HG03571 (cell line): ENCODE results near the gene FNDC3B.
"Not testable (repeated sequence)": the region's sequence is repeated elsewhere in the genome, so short reads cannot be mapped to it uniquely, and the experiment has no call there.

Experiments used
- ATAC-seq: cut with Tn5 transposase; IDR thresholded peaks from one replicate; pipeline ENCODE4 v1.9.1; 2021; ENCODE audit not compliant: unreplicated experiment

Gene FNDC3B

GRCh38 chr3:172031996-172032395 lies 7.4 kb upstream of the FNDC3B start:
- no peak for ATAC-seq

DNA sequence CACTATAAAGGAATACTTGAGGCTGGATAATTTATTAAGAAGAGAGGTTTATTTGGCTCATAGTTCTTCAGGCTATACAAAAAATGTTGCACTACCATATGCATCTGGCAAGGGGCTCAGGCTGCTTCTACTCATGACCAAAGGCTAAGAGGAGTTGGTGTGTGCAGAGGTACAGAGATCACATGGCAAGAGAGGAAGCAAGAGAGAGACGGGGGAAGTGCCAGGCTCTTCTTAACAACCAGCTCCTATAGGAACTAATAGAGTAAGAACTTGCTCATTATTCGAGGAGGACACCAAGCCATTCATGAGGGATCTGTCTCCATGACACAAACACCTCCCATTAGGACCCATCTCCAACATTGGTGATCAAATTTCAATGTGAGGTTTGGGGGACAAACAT lies 6.0 kb upstream of the FNDC3B start:
- ATAC-seq = no peak

- ATAC-seq = no peak
These were observed 4.3 kb upstream of the FNDC3B start for GRCh38 chr3:172034786-172035685.

DNA sequence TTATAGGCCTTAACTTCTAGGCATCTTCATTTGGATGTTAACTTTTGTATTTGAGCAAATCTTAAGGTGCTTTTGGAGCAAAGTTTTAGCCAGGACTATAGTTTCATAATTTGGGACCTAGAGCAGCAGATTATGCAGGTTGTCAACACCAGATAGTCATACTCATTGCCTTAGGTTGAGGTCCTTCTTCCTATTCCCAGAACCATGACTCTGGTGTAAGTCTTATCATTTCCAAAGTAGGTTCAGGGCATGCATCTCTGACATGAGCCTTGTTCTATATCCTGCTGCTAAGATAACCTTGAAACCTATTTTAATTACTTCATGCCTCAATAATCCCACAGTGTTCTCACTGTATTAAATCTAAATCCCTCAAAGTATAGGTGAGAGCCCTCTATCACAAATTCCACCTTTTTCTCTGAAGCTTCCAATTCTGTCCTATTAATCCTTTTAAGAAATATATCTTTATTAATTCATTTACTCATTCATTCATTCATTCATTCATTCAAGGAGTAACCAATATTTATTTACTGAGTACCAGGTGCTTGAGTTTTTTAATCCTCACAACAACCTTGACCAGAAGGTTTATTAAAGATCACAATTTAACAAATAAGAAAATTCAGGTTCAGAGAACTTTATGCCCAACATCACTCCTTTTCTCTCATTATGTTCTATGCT lies 2.7 kb upstream of the FNDC3B start:
- no peak for ATAC-seq

DNA sequence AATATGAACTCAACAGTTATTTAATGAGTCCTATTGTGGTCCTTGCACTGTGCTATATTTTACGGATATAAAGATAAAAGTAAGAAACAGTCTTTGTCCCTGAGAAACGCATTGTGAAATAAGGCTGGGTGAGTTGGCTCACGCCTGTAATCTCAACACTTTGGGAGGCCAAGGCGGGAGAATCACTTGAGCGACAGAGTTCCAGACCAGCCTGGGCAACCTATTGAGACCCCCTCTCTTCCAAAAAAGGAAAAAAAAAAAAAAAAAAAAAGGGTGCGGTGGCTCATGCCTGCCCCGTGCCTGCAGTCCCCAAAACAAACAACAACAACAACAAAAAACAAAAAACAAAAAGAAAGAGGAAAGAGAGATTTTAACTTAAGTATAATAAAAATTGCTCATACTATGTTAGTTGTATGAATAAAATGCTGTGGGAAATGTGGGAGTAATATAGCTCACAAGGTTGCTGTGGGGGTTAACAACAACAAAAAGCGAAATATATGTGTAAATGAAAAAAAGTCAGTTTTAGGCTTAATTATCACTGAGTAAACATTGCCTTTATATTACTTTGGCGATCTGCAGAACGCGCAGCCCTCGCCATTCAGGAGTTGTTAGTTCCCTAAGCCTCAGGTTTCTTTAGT lies 461 bp upstream of the FNDC3B start:
- ATAC-seq = no peak

GRCh38 chr3:172040078-172040980 lies 951 bp downstream of the FNDC3B start:
- no peak for ATAC-seq

DNA sequence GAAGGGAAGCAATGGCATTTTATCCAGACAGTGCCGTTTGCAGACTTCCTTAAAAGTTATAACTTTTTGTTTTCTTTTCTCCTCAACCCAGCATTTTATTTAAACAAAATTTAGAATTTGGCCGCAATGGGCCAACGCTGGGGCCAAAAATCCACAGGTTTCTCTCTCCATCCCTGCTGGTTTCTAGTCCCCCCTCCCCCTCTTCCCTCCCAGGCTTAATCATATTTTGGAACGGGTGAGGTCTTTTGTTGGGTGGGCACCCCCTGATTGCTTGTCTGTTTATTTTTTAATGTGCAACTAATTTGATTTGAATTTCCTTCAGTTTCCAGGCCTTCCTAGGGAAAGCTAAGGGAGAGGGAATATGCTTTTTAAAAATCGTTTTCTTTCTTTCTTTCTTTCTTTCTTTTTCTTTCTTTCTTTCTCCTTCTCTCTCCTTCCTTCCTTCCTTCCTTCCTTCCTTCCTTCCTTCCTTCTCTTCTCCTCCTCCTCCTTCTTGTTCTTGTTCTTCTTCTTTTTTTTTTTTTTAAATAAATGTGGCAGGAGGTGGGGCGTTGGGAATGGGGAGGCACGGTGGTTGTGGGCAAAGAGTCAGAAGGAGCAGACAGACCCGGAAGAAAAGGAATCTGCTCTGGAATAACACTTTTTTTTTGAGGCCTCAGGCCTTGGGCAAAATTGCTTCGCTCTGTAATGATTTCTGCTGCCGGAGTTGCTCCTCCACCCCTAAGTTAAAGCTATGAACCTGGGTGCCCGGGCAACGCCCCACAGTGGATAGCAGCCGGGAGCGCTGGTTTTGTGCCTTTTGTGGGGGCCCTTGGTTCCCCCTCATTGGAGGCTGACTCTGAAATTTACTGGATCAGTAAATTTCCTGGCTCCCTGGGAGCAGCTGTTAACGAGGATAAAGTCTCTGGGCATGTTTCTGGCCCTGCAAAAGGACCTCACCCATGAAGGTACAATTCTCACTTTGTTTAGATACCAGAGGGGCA lies 1.9 kb downstream of the FNDC3B start:
- ATAC-seq = no peak

DNA sequence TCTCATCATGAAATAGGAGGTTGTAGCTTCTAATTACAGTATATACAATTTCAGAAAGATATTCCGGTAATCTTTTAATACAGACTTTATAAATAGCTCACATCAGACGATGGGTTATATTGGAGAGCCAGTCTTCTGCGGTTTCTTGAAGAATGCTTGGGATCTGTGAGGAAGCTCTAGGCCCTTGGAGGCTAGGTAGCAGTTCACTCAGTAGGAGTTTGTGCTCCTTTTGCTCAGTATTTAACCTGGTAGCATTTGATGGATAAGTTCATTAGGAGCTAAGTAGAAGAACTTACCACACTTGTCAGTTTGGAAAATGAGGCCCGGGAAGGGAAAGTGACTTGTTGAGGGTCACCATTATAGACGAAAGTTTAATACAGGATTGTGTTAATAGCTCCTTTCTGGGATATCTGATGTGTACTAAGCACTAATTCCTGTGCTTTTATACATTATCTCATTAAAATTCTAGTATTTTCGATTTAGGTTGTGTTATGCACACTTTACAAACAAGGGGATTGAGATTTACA lies 2.8 kb downstream of the FNDC3B start:
- ATAC-seq = no peak

GRCh38 chr3:172042663-172043179 lies 3.3 kb downstream of the FNDC3B start:
- not testable (repeated sequence) for ATAC-seq

DNA sequence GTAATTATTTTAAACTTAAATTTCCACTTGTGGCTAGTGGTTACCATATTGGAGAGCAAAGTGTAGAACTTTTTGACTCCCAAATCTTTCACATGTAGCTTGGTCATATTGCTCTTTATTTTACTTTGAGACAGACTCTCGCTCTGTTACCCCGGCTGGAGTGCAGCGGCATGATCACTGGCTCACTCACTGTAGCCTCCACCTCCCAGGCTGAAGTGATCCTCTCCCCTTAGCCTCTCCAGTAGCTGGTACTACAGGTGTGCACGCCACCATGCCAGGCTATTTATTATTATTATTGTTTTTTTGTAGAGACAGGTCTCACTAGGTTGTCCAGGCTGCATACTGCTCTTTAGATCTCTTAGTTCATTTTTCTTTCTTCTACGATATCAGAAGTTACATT lies 3.9 kb downstream of the FNDC3B start:
- no peak for ATAC-seq

DNA sequence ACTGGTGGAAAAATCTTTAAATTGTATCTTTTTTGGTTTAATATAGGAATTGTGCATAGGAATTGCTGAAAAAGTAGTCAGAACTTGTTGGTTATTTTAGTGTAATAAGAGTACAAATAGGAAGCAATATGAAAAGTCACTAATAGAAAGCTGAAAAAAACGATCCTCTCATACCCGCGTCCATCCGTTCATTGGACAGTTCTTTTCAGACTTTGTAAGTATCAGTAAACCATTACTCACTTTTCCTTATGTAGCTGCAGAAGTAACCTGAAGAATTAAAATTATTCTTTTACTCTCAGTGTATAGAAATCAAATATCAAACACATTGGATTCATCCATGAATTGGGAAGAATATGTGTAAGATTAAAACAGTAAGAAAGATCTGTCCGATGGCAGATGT lies 4.4 kb downstream of the FNDC3B start:
- ATAC-seq = no peak

DNA sequence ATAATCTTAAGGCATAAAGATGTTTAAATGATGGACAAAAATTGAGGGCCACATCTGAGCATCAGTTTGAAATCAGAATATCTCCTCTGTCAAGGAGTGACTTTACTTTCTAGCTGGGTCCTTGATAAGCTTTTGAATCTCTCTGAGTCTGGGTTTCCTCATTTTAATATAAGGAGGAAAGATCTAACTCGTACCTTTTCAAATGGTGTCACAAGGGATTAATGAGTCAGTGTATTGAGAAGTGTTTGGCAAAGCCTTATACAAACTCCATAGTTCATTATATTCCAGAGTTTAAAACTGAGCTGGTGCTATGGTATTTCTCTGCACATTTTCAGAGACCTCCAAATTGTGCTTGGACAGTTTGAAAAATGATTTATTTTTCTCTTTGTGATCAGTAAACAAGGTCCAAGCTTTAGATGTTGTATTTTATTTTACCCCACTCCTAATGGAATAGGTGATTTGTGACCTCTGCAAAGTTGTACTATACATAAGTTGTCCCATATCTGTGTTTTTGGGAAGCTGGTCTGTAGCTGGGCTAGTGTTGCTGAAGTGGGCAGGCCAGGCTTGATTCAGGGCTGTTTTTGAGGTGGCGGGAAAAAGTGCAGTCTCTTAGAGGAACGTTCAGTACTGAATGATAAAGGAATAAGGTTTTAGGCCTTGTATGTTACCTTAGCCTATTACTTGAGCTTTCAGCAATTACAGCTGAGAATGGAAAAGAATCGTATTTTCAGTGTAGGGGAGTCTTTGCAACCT lies 5.6 kb downstream of the FNDC3B start:
- ATAC-seq = no peak

DNA sequence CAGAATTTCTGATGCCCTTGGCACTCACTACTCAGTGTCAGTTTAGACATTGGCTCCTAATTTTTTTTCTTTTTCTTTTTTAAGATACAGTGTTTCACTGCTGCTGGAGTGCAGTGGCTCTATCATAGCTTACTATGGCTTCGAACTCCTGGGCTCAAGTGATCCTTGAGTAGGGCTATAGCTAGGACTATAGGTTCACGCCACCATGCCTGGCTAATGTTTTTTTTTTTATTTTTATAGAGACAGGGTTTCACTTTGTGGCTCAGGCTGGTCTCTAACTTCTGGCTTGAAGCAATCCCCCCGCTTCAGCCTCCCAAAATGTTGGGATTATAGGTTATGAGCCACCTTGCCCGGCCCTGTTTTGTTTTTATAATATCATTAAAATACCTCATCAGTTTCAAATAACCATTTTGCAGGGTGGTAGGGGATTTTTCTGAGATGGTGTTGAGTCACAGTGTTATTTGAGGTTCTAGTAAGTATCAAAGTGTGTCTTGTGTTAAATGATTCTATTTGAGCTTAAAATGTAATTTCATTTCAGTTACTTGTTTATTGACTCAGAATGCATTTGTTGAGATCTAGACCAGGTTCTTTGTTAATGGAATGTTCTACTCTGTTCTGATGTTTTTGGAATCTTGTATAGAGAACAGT lies 7.0 kb downstream of the FNDC3B start:
- ATAC-seq = no peak

GRCh38 chr3:172047567-172048115 lies 8.3 kb downstream of the FNDC3B start:
- ATAC-seq = no peak

DNA sequence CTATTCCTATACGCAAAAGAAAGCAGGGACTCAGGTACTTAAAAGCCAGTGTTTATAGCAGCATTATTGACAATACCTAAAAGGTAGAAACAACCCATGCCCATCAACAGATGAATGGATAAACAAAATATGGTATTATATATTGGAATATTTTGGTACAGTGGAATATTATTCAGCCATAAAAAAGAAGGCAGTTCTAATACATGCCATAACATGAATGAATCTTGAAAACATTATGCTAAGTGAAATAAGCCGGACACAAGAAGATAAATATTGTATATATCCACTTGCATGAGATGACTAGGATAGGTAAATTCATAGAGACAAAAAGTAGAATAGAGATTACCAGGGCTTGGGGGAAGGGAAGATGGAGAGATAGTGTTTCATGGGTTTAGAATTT lies 9.2 kb downstream of the FNDC3B start:
- ATAC-seq = no peak

DNA sequence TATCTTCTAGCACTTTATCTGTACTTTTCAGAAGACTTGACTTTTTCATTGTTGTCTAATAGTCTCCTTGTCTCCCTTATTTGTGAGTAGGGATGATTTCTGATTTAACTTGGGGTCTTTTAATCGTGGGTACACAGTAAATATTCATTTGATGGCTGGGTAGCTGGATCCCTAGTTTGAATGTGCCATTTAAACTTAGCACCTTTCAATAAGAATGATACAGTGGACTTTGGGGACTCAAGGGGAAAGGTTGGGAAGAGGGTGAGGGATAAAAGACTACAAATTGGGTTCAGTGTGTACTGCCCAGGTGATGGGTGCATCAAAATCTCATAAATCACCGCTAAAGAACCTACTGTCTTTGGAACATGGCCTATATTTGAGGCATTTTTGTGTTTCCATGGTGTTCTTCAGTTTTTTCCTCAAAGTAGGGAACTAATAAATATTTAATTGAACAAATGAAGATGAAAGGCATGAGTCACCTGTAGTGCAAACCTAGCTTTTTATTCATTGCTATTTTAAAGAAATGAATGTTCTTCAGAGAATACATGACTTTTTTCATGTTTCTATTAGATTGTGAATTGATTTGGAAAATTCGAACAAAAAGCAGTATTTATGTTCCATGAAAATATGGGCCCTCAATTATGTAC lies 12.1 kb downstream of the FNDC3B start:
- ATAC-seq = no peak

GRCh38 chr3:172051957-172052354 lies 12.6 kb downstream of the FNDC3B start:
- no peak for ATAC-seq
